Sigmoid colon (tissue), 7 donors: ENCODE data around the gene ACTL6B. TPM values are rescaled to one million over a fixed set of nuclear protein-coding genes. Genes with fewer than 3 reads are reported as not detected.
"Not testable (repeated sequence)": the region's sequence is repeated elsewhere in the genome, so short reads cannot be mapped to it uniquely, and the experiment has no call there.

ENCODE experiments used
- DNase-seq: peaks from one replicate; pipeline ENCODE4 v3.0.0-alpha.2; 2019
- H3K27ac ChIP-seq, 4 donors: fragments of 200-600 bp; sonication (generic); one replicate each; pipeline ENCODE4 v1.5.1; 2016 to 2019; ENCODE audit warnings: mild to moderate bottlenecking in 1 of 4
- H3K27me3 ChIP-seq, 3 donors: fragments of 200-600 bp; sonication (generic); one replicate each; pipeline ENCODE4 v1.5.1; 2019; ENCODE audit warnings: mild to moderate bottlenecking in 1 of 3
- H3K36me3 ChIP-seq, 4 donors: fragments of 200-600 bp; sonication (generic); one replicate each; pipeline ENCODE4 v1.5.1; 2016 to 2019
- H3K4me1 ChIP-seq, 4 donors: fragments of 200-600 bp; sonication (generic); one replicate each; pipeline ENCODE4 v1.5.1; 2017 to 2019
- H3K4me3 ChIP-seq, 4 donors: fragments of 200-600 bp; sonication (generic); one replicate each; pipeline ENCODE4 v1.5.1; 2017 to 2019; ENCODE audit warnings: mild to moderate bottlenecking in 2 of 4, moderate library complexity in 1 of 4
- H3K9me3 ChIP-seq, 4 donors: fragments of 200-600 bp in 3 of 4; sonication (generic) in 3 of 4; one replicate each; pipeline versions ENCODE4 v1.5.1 to v1.6.1; 2013 to 2019
- CTCF ChIP-seq, 4 experiments: fragments of 450-650 bp in 3 of 4; fragments of 200-600 bp in 1 of 4; IDR thresholded peaks; one replicate each; pipeline ENCODE4 v1.5.1; 2016 to 2019; ENCODE audit warnings: antibody characterized with exemption in 4 of 4, mild to moderate bottlenecking in 3 of 4, moderate library complexity in 2 of 4
- EP300 ChIP-seq, 4 donors: sonication (generic); formaldehyde crosslinking; IDR thresholded peaks; one replicate each; pipeline ENCODE4 v1.6.1; 2017; ENCODE audit warnings: antibody characterized with exemption in 4 of 4
- POLR2A ChIP-seq, 2 donors: fragments of 450-650 bp; IDR thresholded peaks; one replicate each; pipeline ENCODE4 v1.6.1; 2016; ENCODE audit warnings: antibody characterized with exemption in 2 of 2, mild to moderate bottlenecking in 2 of 2, moderate library complexity in 2 of 2
- POLR2AphosphoS5 ChIP-seq, 4 donors: sonication (generic); formaldehyde crosslinking; IDR thresholded peaks; one replicate each; pipeline ENCODE4 v1.6.1; 2017; ENCODE audit warnings: antibody characterized with exemption in 4 of 4
- WGBS, 2 donors: extraction: QIAGEN DNeasy Blood & Tissue Kit; methylation state at CpG; one replicate each; pipeline ENCODE4 v1.1.7; 2013; 5-methylcytosine and 5-hydroxymethylcytosine counted together
- intact Hi-C: fragments of 100-400 bp; cut with DNase I; formaldehyde crosslinking; loops from one replicate; pipeline ENCODE4 v1.15.1; 2023
- polyA plus RNA-seq, 3 donors: library from polyadenylated mRNA; stranded (reverse); fragments of 200-250 nt; gene quantifications; one replicate each; pipeline ENCODE4 v1.2.3, GENCODE V29; 2013
- total RNA-seq, 4 donors: library from RNA; depleted of rRNA; stranded (reverse); fragments of >200 nt; gene quantifications; one replicate each; pipeline ENCODE4 v1.1.0, GENCODE V29; 2016
- donor health status: healthy with polysubstance abuse.
- donor health status: Bipolar disorder and iron deficiency.
- donor health status: healthy.

ACTL6B gene
- total and polyA plus RNA-seq, 7 donors = 0.58 to 0.71 (median 0.68) TPM; not detected in 4

GRCh38 chr7:100670074-100670473, 13.8 kb upstream of the ACTL6B start:
- Histone ChIP-seq H3K4me3 (no peak overlapping the region), H3K27me3 (no peaks in the 10 kb centered on the region), H3K9me3 (no peaks in the 10 kb centered on the region), H3K4me1 (peaks cover 0 to 6% (median 2%) of the 10 kb centered on the region in 4 donors), H3K27ac (no peak overlapping the region), H3K36me3 (no peaks in the 10 kb centered on the region)
- no peak for DNase-seq
- TF ChIP-seq POLR2A (IDR thresholded peaks at IDR 0.05) (no peak), POLR2AphosphoS5 (IDR thresholded peaks at IDR 0.05) (no peak), CTCF (IDR thresholded peaks at IDR 0.05) (no peak), EP300 (IDR thresholded peaks at IDR 0.05) (no peak)
- 56 to 69% methylated on average over 8 of the region's 8 CpGs for WGBS, 2 donors
- intact Hi-C loops = loop anchor here (5.0 kb wide), 2 partner anchors 43 to 188 kb away; partner anchors contain the start of gene NYAP1

DNA sequence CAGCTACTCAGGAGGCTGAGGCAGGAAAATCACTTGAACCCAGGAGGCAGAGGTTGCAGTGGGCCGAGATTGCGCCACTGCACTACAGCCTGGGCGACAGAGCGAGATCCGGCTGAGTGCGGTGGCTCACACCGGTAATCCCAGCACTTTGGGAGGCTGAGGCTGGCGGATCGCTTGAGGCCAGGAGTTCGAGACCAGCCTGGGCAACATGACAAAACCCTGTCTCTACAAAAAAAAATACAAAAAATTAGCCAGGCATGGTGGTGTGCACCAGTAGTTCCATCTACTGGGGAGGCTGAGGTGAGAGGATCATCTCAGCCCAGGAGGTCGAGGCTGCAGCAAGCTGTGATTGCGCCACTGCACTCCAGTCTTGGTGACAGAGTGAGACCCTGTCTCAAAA, 12.9 kb upstream of the ACTL6B start:
- H3K4me1 ChIP-seq, H3K36me3 ChIP-seq, H3K4me3 ChIP-seq, intact Hi-C loops, DNase-seq, H3K27me3 ChIP-seq, H3K27ac ChIP-seq, H3K9me3 ChIP-seq: not testable (repeated sequence)
- 95 to 96% methylated on average over 12 of the region's 12 CpGs for WGBS, 2 donors

- intact Hi-C loops = no loop called here
- TF ChIP-seq POLR2A (IDR thresholded peaks at IDR 0.05) (no peak), EP300 (IDR thresholded peaks at IDR 0.05) (no peak), POLR2AphosphoS5 (IDR thresholded peaks at IDR 0.05) (no peak), CTCF (IDR thresholded peaks at IDR 0.05) (no peak)
- peaks cover 0 to 5% (median 1%) of the 10 kb centered on the region in 4 donors for H3K4me1 ChIP-seq
- H3K4me3 ChIP-seq = no peak overlapping the region
- H3K36me3 ChIP-seq = no peaks in the 10 kb centered on the region
- 84 to 89% methylated on average over 2 of the region's 2 CpGs for WGBS, 2 donors
- H3K27ac ChIP-seq = no peak overlapping the region
- H3K9me3 ChIP-seq = no peaks in the 10 kb centered on the region
- DNase-seq = no peak
- no peaks in the 10 kb centered on the region for H3K27me3 ChIP-seq
Observed at GRCh38 chr7:100668069-100668449, 11.8 kb upstream of the ACTL6B start.

DNA sequence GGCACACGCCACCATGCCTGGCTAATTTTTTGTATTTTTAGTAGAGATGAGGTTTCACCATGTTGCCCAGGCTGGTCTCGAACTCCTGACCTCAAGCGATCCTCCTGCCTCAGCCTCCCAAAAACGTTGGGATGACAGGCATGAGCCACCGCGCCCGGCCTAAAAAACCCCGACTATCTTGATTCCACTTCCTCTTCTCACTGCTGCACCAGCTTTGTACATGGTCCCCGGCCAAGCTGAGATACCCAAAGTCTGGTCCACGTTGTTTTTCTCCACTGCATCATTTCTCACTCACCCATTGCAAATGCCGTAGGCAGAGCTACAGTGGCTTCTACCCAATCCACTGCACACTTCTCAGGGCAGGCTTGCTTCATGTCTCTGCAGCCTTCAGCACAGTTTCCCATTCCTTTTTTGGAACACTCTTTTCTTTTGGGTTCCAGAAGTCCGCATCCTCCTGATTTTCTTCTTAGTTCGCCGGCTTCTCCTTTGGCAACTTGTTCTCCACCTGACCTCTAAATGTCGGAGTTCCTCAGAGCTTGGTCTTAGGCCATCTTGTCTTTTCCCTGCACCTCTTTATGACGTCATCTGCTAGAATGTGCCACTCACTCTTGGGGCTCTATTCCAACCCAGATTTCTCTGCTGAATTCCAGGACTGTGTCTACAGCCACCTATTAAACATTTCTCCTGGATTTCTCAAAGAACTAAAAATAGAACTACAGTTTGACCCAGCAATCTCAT, 11.3 kb upstream of the ACTL6B start:
- Histone ChIP-seq H3K27ac (no peak overlapping the region), H3K36me3 (no peaks in the 10 kb centered on the region), H3K27me3 (no peaks in the 10 kb centered on the region), H3K9me3 (no peaks in the 10 kb centered on the region), H3K4me1 (no peaks in the 10 kb centered on the region), H3K4me3 (no peak overlapping the region)
- TF ChIP-seq POLR2AphosphoS5 (IDR thresholded peaks at IDR 0.05) = no peak
- WGBS, 2 donors = 81 to 84% methylated on average over 16 of the region's 16 CpGs
- no peak for DNase-seq
- intact Hi-C loops = no loop called here

DNA sequence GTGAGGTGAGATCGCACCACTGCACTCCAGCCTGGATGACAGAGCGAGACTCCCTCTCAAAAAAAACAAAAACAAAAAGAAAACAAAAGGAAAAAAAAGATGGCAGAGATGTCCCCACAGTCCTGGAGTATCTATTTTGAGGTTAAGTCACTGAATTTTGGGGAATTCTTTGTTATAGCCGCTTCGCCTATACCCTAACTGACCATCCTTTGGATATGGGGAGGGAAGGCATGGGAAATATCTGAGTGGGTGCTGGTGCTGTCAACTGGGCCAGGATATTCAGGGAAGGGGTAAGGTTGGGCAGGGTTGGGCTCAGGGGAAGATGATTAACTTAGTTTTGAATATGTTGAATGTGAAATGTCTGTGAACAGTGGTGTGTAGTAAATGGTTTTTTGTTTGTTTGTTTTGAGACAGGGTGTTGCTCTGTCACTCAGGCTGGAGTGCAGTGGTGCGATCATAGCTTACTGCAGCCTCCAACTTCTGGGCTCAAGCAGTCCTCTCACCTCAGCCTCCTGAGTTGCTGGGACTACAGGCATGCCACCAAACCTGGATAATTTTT, 9.0 kb upstream of the ACTL6B start:
- no peak for DNase-seq
- Histone ChIP-seq H3K9me3 (no peaks in the 10 kb centered on the region), H3K4me1 (no peaks in the 10 kb centered on the region), H3K27me3 (no peaks in the 10 kb centered on the region), H3K4me3 (no peak overlapping the region), H3K36me3 (no peaks in the 10 kb centered on the region), H3K27ac (no peak overlapping the region)
- 92 to 94% methylated on average over 5 of the region's 5 CpGs for WGBS, 2 donors
- intact Hi-C loops = no loop called here
- TF ChIP-seq EP300 (IDR thresholded peaks at IDR 0.05) (no peak), POLR2AphosphoS5 (IDR thresholded peaks at IDR 0.05) (no peak), POLR2A (IDR thresholded peaks at IDR 0.05) (no peak), CTCF (IDR thresholded peaks at IDR 0.05) (no peak)

DNA sequence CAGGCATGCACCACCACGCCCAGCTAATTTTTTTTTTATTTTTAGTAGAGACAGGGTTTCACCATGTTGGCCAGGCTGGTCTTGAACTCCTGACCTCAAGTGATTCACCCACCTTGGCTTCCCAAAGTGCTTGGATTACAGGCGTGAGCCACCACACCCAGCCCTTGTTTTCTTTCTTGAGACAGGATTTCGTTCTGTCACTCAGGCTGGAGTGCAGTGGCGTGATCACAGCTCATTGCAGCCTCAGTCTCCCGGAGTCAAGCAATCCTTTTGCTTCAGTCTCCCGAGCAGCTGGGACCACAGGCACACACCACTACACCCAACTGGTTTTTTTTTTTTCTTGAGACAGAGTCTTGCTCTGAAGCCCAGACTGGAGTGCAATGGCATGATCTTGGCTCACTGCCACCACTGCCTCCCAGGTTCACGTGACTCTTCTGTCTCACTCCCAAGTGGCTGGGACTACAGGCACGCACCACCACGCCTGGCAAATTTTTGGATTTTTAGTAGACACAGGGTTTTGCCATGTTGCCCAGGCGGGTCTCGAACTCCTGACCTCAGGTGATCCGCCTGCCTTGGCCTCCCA, 6.0 kb upstream of the ACTL6B start:
- H3K4me3 ChIP-seq, DNase-seq, intact Hi-C loops, H3K9me3 ChIP-seq, H3K4me1 ChIP-seq, H3K36me3 ChIP-seq, H3K27ac ChIP-seq: not testable (repeated sequence)
- peaks cover 0 to 17% (median 14%) of the 10 kb centered on the region in 3 donors for H3K27me3 ChIP-seq
- 50 to 82% methylated on average over 12 of the region's 12 CpGs for WGBS, 2 donors
